SH-SY5Y (cell line): Measurements from ENCODE around the gene INPP5B.

Source experiments
- GATA2 ChIP-seq: IDR thresholded peaks from 2 replicates; pipeline ENCODE4 v1.6.1; 2011; ENCODE audit warnings: mild to moderate bottlenecking, low read depth, low read length
- GATA3 ChIP-seq: IDR thresholded peaks from 2 replicates; pipeline ENCODE4 v1.6.1; 2011; ENCODE audit warnings: low read depth, mild to moderate bottlenecking, low read length, moderate library complexity

GRCh38 chr1:37901893-37902225, 45.0 kb downstream of the INPP5B start:
- TF ChIP-seq GATA3: no peak
- no peak for TF ChIP-seq GATA2
